Activated CD4-positive, alpha-beta memory T cell treated with anti-CD3 and anti-CD28 coated beads, Interleukin-2, amount 10 ng/mL, durations not matched to agents 7 days and 5 days (primary cell): ENCODE results near the gene FADD. TPM values are rescaled to one million over a fixed set of nuclear protein-coding genes. Genes with fewer than 3 reads are reported as not detected.
"Not testable (repeated sequence)": the region's sequence is repeated elsewhere in the genome, so short reads cannot be mapped to it uniquely, and the experiment has no call there.

Experiments
- CTCF ChIA-PET: fragments of 350-600 bp; sonication (Branson Sonifier 250); formaldehyde crosslinking; loops from one replicate; lab custom pipeline; 2021; ENCODE audit warnings: antibody characterized with exemption, inconsistent platforms; lab: Charles Lee
- POLR2A ChIA-PET: fragments of 350-600 bp; sonication (Branson Sonifier 250); formaldehyde crosslinking; loops from one replicate; lab custom pipeline; 2021; ENCODE audit warnings: antibody characterized with exemption; lab: Charles Lee
- DNase-seq: peaks from one replicate; pipeline ENCODE4 v3.0.0-alpha.2; 2020
- H3K27ac Mint-ChIP-seq: one replicate; pipeline ENCODE4 v1.8.0; 2021; ENCODE audit warnings: mild to moderate bottlenecking, mixed read lengths
- H3K27me3 Mint-ChIP-seq: one replicate; pipeline ENCODE4 v1.8.0; 2021; ENCODE audit warnings: mixed read lengths
- H3K36me3 Mint-ChIP-seq: one replicate; pipeline ENCODE4 v1.8.0; 2021; ENCODE audit warnings: low read depth, mixed read lengths
- H3K4me1 Mint-ChIP-seq: one replicate; pipeline ENCODE4 v1.8.0; 2021; ENCODE audit warnings: mixed read lengths
- H3K4me3 Mint-ChIP-seq: one replicate; pipeline ENCODE4 v1.8.0; 2021; ENCODE audit warnings: mild to moderate bottlenecking, mixed read lengths
- H3K9me3 Mint-ChIP-seq: one replicate; pipeline ENCODE4 v1.8.0; 2021; ENCODE audit warnings: mixed read lengths
- total RNA-seq, 2 experiments: library from RNA; stranded (reverse); gene quantifications; one replicate each; pipeline ENCODE4 v1.2.3, GENCODE V29; 2021

The FADD gene
- total RNA-seq, 2 experiments from 2014 or later = 39.5 to 39.8 TPM

GRCh38 chr11:70186420-70186819 is 16.7 kb upstream of the FADD start:
- H3K36me3 Mint-ChIP-seq = no peaks in the 10 kb centered on the region
- peaks cover 2% of the 10 kb centered on the region for H3K4me1 Mint-ChIP-seq
- no peaks in the 10 kb centered on the region for H3K27me3 Mint-ChIP-seq
- POLR2A ChIA-PET = no interaction called here
- CTCF ChIA-PET = no interaction called here
- no peak overlapping the region for H3K27ac Mint-ChIP-seq
- H3K9me3 Mint-ChIP-seq = no peaks in the 10 kb centered on the region
- DNase-seq = no peak
- no peak overlapping the region for H3K4me3 Mint-ChIP-seq

- CTCF ChIA-PET = no interaction called here
- H3K27ac Mint-ChIP-seq = no peak overlapping the region
Measured at GRCh38 chr11:70186936-70187335, 16.2 kb upstream of the FADD start.

GRCh38 chr11:70187771-70188170 is 15.3 kb upstream of the FADD start:
- H3K4me3 Mint-ChIP-seq = no peak overlapping the region
- DNase-seq = no peak
- H3K27me3 Mint-ChIP-seq = no peaks in the 10 kb centered on the region
- peaks cover 3% of the 10 kb centered on the region for H3K4me1 Mint-ChIP-seq
- CTCF ChIA-PET = no interaction called here
- POLR2A ChIA-PET = no interaction called here
- no peak overlapping the region for H3K27ac Mint-ChIP-seq
- H3K36me3 Mint-ChIP-seq = no peaks in the 10 kb centered on the region
- H3K9me3 Mint-ChIP-seq = no peaks in the 10 kb centered on the region

More at GRCh38 chr11:70186936-70187335, 16.2 kb upstream of the FADD start:
- Mint-ChIP-seq H3K9me3 (no peaks in the 10 kb centered on the region), H3K27me3 (no peaks in the 10 kb centered on the region), H3K4me3 (no peak overlapping the region), H3K36me3 (no peaks in the 10 kb centered on the region), H3K4me1 (peaks cover 3% of the 10 kb centered on the region)
- POLR2A ChIA-PET = no interaction called here
- no peak for DNase-seq

- Mint-ChIP-seq H3K4me1 (peaks cover 3% of the 10 kb centered on the region), H3K36me3 (no peaks in the 10 kb centered on the region), H3K4me3 (no peak overlapping the region), H3K27ac (no peak overlapping the region), H3K9me3 (no peaks in the 10 kb centered on the region), H3K27me3 (no peaks in the 10 kb centered on the region)
- no peak for DNase-seq
- ChIA-PET POLR2A (no interaction called here), CTCF (no interaction called here)
Measured at GRCh38 chr11:70189622-70190021, 13.5 kb upstream of the FADD start.

- H3K4me3 Mint-ChIP-seq = no peak overlapping the region
- no peaks in the 10 kb centered on the region for H3K36me3 Mint-ChIP-seq
- POLR2A ChIA-PET = no interaction called here
- peak; percentile 69 for DNase-seq
- H3K9me3 Mint-ChIP-seq = no peaks in the 10 kb centered on the region
- H3K4me1 Mint-ChIP-seq = peaks cover 3% of the 10 kb centered on the region
- no peaks in the 10 kb centered on the region for H3K27me3 Mint-ChIP-seq
- H3K27ac Mint-ChIP-seq = no peak overlapping the region
- CTCF ChIA-PET = interaction anchor here (1.1 kb wide), 1 partner anchor 19 kb away, joined by 3 read pairs; no protein-coding TSS in a partner anchor
Measured at GRCh38 chr11:70191495-70192140, 11.5 kb upstream of the FADD start.

- ChIA-PET CTCF (interaction anchor here (1.1 kb wide), 1 partner anchor 21 kb away, joined by 3 read pairs; no protein-coding TSS in a partner anchor), POLR2A (no interaction called here)
- peaks cover 3% of the 10 kb centered on the region for H3K4me1 Mint-ChIP-seq
- no peak overlapping the region for H3K4me3 Mint-ChIP-seq
- H3K27me3 Mint-ChIP-seq = no peaks in the 10 kb centered on the region
- DNase-seq = no peak
- H3K27ac Mint-ChIP-seq = no peak overlapping the region
- no peaks in the 10 kb centered on the region for H3K36me3 Mint-ChIP-seq
- H3K9me3 Mint-ChIP-seq = no peaks in the 10 kb centered on the region
Measured at GRCh38 chr11:70192666-70193410, 10.3 kb upstream of the FADD start.

- Mint-ChIP-seq H3K27ac (no peak overlapping the region), H3K4me3 (no peak overlapping the region), H3K36me3 (no peaks in the 10 kb centered on the region), H3K27me3 (no peaks in the 10 kb centered on the region), H3K9me3 (no peaks in the 10 kb centered on the region), H3K4me1 (peaks cover 3% of the 10 kb centered on the region)
- ChIA-PET POLR2A (no interaction called here), CTCF (no interaction called here)
- no peak for DNase-seq
Measured at GRCh38 chr11:70193411-70194292, 9.4 kb upstream of the FADD start.

- POLR2A ChIA-PET = no interaction called here
Measured at GRCh38 chr11:70194792-70195791, 8.0 kb upstream of the FADD start.

GRCh38 chr11:70200212-70200844 is 2.8 kb upstream of the FADD start:
- H3K4me1 Mint-ChIP-seq = peaks cover 18% of the 10 kb centered on the region
- H3K9me3 Mint-ChIP-seq = no peaks in the 10 kb centered on the region
- CTCF ChIA-PET = no interaction called here
- peaks cover 15% of the 10 kb centered on the region for H3K36me3 Mint-ChIP-seq
- H3K4me3 Mint-ChIP-seq = no peak overlapping the region
- POLR2A ChIA-PET = no interaction called here
- no peak for DNase-seq
- H3K27ac Mint-ChIP-seq = no peak overlapping the region
- peaks cover 6% of the 10 kb centered on the region for H3K27me3 Mint-ChIP-seq

More at GRCh38 chr11:70194792-70195791, 8.0 kb upstream of the FADD start:
- no peak for DNase-seq
- no peak overlapping the region for H3K4me3 Mint-ChIP-seq
- H3K9me3 Mint-ChIP-seq = no peaks in the 10 kb centered on the region
- CTCF ChIA-PET = interaction anchor here (1.4 to 2.2 kb wide), 3 partner anchors 10 to 280 kb away, joined by 3 to 8 read pairs (median 7); no protein-coding TSS in a partner anchor
- H3K27ac Mint-ChIP-seq = no peak overlapping the region
- peaks cover 5% of the 10 kb centered on the region for H3K27me3 Mint-ChIP-seq
- no peaks in the 10 kb centered on the region for H3K36me3 Mint-ChIP-seq
- peaks cover 3% of the 10 kb centered on the region for H3K4me1 Mint-ChIP-seq

GRCh38 chr11:70201047-70201446 is 2.0 kb upstream of the FADD start:
- Mint-ChIP-seq H3K27ac (peak overlapping the region; percentile 16), H3K4me1 (peaks cover 25% of the 10 kb centered on the region), H3K36me3 (peaks cover 23% of the 10 kb centered on the region)
- CTCF ChIA-PET, POLR2A ChIA-PET, DNase-seq, H3K27me3 Mint-ChIP-seq, H3K9me3 Mint-ChIP-seq, H3K4me3 Mint-ChIP-seq: not testable (repeated sequence)

GRCh38 chr11:70201882-70202861 is 924 bp upstream of the FADD start:
- peak overlapping the region; percentile 99 for H3K27ac Mint-ChIP-seq
- H3K27me3 Mint-ChIP-seq = peaks cover 6% of the 10 kb centered on the region
- H3K36me3 Mint-ChIP-seq = peaks cover 34% of the 10 kb centered on the region
- CTCF ChIA-PET = interaction anchor here (1.0 kb wide), 1 partner anchor 287 kb away, joined by 3 read pairs; no protein-coding TSS in a partner anchor
- no peak for DNase-seq
- peaks cover 31% of the 10 kb centered on the region for H3K4me1 Mint-ChIP-seq
- H3K9me3 Mint-ChIP-seq = no peaks in the 10 kb centered on the region
- H3K4me3 Mint-ChIP-seq = peak overlapping the region; percentile 97
- POLR2A ChIA-PET = interaction anchor here (0.9 to 1.5 kb wide), 4 partner anchors 24 to 293 kb away, joined by 3 to 9 read pairs (median 4); partner anchors contain the start of gene PPFIA1
